HEK293 (cell line): ENCODE measurements around the gene PI4KB.

Experiments
- ATF2 ChIP-seq: fragments of 450-650 bp; formaldehyde crosslinking; IDR thresholded peaks from 2 replicates; pipeline ENCODE4 v1.5.1; 2016; ENCODE audit warnings: missing biosample characterization, missing genetic modification characterization, low read depth
- INSM2 ChIP-seq: fragments of 450-650 bp; formaldehyde crosslinking; IDR thresholded peaks from 2 replicates; pipeline ENCODE4 v1.5.1; 2016; ENCODE audit warnings: missing biosample characterization, missing genetic modification characterization
- KLF1 ChIP-seq: fragments of 450-650 bp; formaldehyde crosslinking; IDR thresholded peaks from 2 replicates; pipeline ENCODE4 v1.5.1; 2016; ENCODE audit warnings: missing biosample characterization, missing genetic modification characterization
- KLF17 ChIP-seq: fragments of 450-650 bp; formaldehyde crosslinking; IDR thresholded peaks from 2 replicates; pipeline ENCODE4 v1.5.1; 2016; ENCODE audit warnings: missing biosample characterization, missing genetic modification characterization
- SCRT2 ChIP-seq: fragments of 450-650 bp; formaldehyde crosslinking; IDR thresholded peaks from 2 replicates; pipeline ENCODE4 v1.5.1; 2016; ENCODE audit warnings: missing biosample characterization, missing genetic modification characterization
- SP2 ChIP-seq: fragments of 450-650 bp; formaldehyde crosslinking; IDR thresholded peaks from 2 replicates; pipeline ENCODE4 v1.5.1; 2016; ENCODE audit warnings: missing biosample characterization, missing genetic modification characterization
- ZBTB21 ChIP-seq: fragments of 450-650 bp; formaldehyde crosslinking; IDR thresholded peaks from 2 replicates; pipeline ENCODE4 v1.5.1; 2017; ENCODE audit warnings: missing biosample characterization, missing genetic modification characterization
- ZEB2 ChIP-seq: fragments of 450-650 bp; formaldehyde crosslinking; IDR thresholded peaks from 2 replicates; pipeline ENCODE4 v1.5.1; 2016; ENCODE audit warnings: missing biosample characterization, missing genetic modification characterization
- ZNF174 ChIP-seq: fragments of 450-650 bp; formaldehyde crosslinking; IDR thresholded peaks from 2 replicates; pipeline ENCODE4 v1.5.0; 2017; ENCODE audit warnings: missing biosample characterization, mild to moderate bottlenecking, missing genetic modification characterization
- ZNF184 ChIP-seq: fragments of 450-650 bp; IDR thresholded peaks from 2 replicates; pipeline ENCODE4 v1.5.1; 2018; ENCODE audit warnings: missing biosample characterization, mild to moderate bottlenecking, missing genetic modification characterization
- ZNF19 ChIP-seq: fragments of 450-650 bp; formaldehyde crosslinking; IDR thresholded peaks from 2 replicates; pipeline ENCODE4; 2016; ENCODE audit warnings: missing biosample characterization, missing genetic modification characterization, low read depth
- ZNF221 ChIP-seq: fragments of 450-650 bp; formaldehyde crosslinking; IDR thresholded peaks from 2 replicates; pipeline ENCODE4 v1.5.1; 2017; ENCODE audit warnings: missing biosample characterization, missing genetic modification characterization, borderline replicate concordance
- ZNF362 ChIP-seq: fragments of 450-650 bp; formaldehyde crosslinking; IDR thresholded peaks from 2 replicates; pipeline ENCODE4 v1.5.1; 2016; ENCODE audit warnings: missing biosample characterization, missing genetic modification characterization
- ZNF391 ChIP-seq: fragments of 450-650 bp; formaldehyde crosslinking; IDR thresholded peaks from 2 replicates; pipeline ENCODE4 v1.5.1; 2016; ENCODE audit warnings: low read depth, missing biosample characterization, missing genetic modification characterization, borderline replicate concordance
- ZNF514 ChIP-seq: fragments of 450-650 bp; formaldehyde crosslinking; IDR thresholded peaks from 2 replicates; pipeline ENCODE4 v1.5.1; 2016; ENCODE audit warnings: missing biosample characterization, missing genetic modification characterization
- ZNF530 ChIP-seq: fragments of 450-650 bp; formaldehyde crosslinking; IDR thresholded peaks from 2 replicates; pipeline ENCODE4 v1.5.1; 2016; ENCODE audit warnings: low read depth, missing biosample characterization, missing genetic modification characterization
- ZNF558 ChIP-seq: fragments of 450-650 bp; formaldehyde crosslinking; IDR thresholded peaks from 2 replicates; pipeline ENCODE4 v1.5.1; 2016; ENCODE audit warnings: missing biosample characterization, missing genetic modification characterization
- ZNF580 ChIP-seq: fragments of 450-650 bp; formaldehyde crosslinking; IDR thresholded peaks from 2 replicates; pipeline ENCODE4 v1.5.1; 2016; ENCODE audit warnings: missing biosample characterization, missing genetic modification characterization
- ZNF585B ChIP-seq: fragments of 450-650 bp; formaldehyde crosslinking; IDR thresholded peaks from 2 replicates; pipeline ENCODE4 v1.5.1; 2016; ENCODE audit warnings: missing biosample characterization, missing genetic modification characterization
- ZNF624 ChIP-seq: fragments of 450-650 bp; formaldehyde crosslinking; IDR thresholded peaks from 2 replicates; pipeline ENCODE4 v1.5.1; 2017; ENCODE audit warnings: missing biosample characterization, missing genetic modification characterization
- ZNF629 ChIP-seq: fragments of 450-650 bp; formaldehyde crosslinking; IDR thresholded peaks from 2 replicates; pipeline ENCODE4 v1.5.1; 2017; ENCODE audit warnings: missing biosample characterization, missing genetic modification characterization
- ZNF660 ChIP-seq: fragments of 450-650 bp; IDR thresholded peaks from 2 replicates; pipeline ENCODE4 v1.5.1; 2018; ENCODE audit warnings: missing biosample characterization, mild to moderate bottlenecking, missing genetic modification characterization
- ZNF777 ChIP-seq: fragments of 450-650 bp; formaldehyde crosslinking; IDR thresholded peaks from 2 replicates; pipeline ENCODE4 v1.5.1; 2017; ENCODE audit warnings: missing biosample characterization, missing genetic modification characterization, borderline replicate concordance
- ZNF830 ChIP-seq: fragments of 450-650 bp; IDR thresholded peaks from 2 replicates; pipeline ENCODE4 v1.5.0; 2018; ENCODE audit warnings: missing biosample characterization, missing genetic modification characterization, low read depth, mild to moderate bottlenecking, moderate library complexity
- ZNF837 ChIP-seq: fragments of 450-650 bp; formaldehyde crosslinking; IDR thresholded peaks from 2 replicates; pipeline ENCODE4 v1.5.1; 2016; ENCODE audit warnings: missing biosample characterization, missing genetic modification characterization
- ZSCAN18 ChIP-seq: fragments of 450-650 bp; formaldehyde crosslinking; IDR thresholded peaks from 2 replicates; pipeline ENCODE4 v1.5.1; 2016; ENCODE audit warnings: missing biosample characterization, missing genetic modification characterization
- ZXDB ChIP-seq: fragments of 450-650 bp; formaldehyde crosslinking; IDR thresholded peaks from 2 replicates; pipeline ENCODE4 v1.5.1; 2016; ENCODE audit warnings: missing biosample characterization, missing genetic modification characterization
- TF ChIP-seq, protein P1 (sequence below): fragments of 450-650 bp; formaldehyde crosslinking; IDR thresholded peaks from 2 replicates; pipeline ENCODE4 v1.5.1; 2016; ENCODE audit warnings: missing biosample characterization, missing genetic modification characterization
- TF ChIP-seq, protein P2 (sequence below): fragments of 450-650 bp; formaldehyde crosslinking; IDR thresholded peaks from 2 replicates; pipeline ENCODE4 v1.5.1; 2016; ENCODE audit warnings: missing biosample characterization, missing genetic modification characterization

Gene PI4KB

DNA sequence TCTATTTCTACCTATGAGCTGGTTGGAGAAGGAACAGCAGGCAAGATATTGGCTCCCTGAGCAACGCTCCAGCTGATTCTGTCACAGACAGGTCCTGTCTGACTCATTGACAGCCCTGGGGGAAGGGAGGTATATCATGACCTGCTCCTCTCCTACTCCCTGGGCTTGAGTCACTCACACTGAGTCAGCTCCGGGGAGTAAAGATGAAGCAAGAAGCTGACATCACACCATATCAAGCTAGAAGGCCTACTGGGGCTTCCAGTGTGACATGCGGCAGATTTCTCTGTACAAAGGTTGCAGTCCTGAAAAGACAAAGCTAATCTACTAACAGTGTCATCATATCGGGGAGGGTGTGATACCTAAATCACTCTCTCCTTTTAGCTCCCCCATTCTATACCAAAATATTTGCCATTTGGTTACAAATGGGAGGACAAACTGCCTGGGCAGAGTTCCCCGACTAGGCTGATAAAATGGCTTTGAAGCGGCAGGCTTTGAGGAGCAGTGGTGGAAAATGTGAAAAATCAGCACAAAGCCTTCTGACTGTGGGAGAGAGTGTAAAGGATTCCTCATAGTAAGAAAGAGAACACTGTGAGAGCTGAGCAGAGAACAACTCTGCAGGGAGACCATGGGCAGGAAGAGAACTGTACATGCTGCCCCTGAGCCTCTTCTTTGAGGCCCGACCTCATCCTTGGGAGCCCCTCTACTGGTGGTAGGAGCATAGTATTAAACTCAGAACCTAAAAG, 15.5 kb downstream of the PI4KB start (continued):
- TF ChIP-seq ZNF830 (tag by site-specific recombination) (no peak), ZNF660 (tag by site-specific recombination) (peak; percentile 96), KLF17 (tag by site-specific recombination) (peak; percentile 97), ZNF184 (tag by site-specific recombination) (peak; percentile 83), ZSCAN18 (tag by site-specific recombination) (no peak), ZNF19 (tag by site-specific recombination) (no peak), ZNF624 (no peak), SCRT2 (tag by site-specific recombination) (peak; percentile 62; the same call in 1 of the 2 replicates), SP2 (0 out of 2 replicates have a peak, but pooled peaks have one; percentile 14), ZBTB21 (tag by site-specific recombination) (peak; percentile 96), ZNF514 (no peak), ZEB2 (tag by site-specific recombination) (peak; percentile 95), ZNF530 (tag by site-specific recombination) (0 out of 2 replicates have a peak, but pooled peaks have one; percentile 20), ZNF558 (tag by site-specific recombination) (peak; percentile 86; the same call in 1 of the 2 replicates), ATF2 (tag by site-specific recombination) (peak; percentile 79), ZNF580 (tag by site-specific recombination) (no peak), ZXDB (peak; percentile 66), ZNF629 (tag by site-specific recombination) (peak; percentile 99), ZNF585B (tag by site-specific recombination) (no peak), KLF1 (tag by site-specific recombination) (0 out of 2 replicates have a peak, but pooled peaks have one; percentile 30), INSM2 (peak; percentile 81), ZNF391 (tag by site-specific recombination) (0 out of 2 replicates have a peak, but pooled peaks have one; percentile 37), ZNF174 (tag by site-specific recombination) (no peak), ZNF837 (no peak), ZNF362 (tag by site-specific recombination) (no peak), ZNF777 (tag by site-specific recombination) (no peak), ZNF221 (no peak)
- TF ChIP-seq, protein P1, sequence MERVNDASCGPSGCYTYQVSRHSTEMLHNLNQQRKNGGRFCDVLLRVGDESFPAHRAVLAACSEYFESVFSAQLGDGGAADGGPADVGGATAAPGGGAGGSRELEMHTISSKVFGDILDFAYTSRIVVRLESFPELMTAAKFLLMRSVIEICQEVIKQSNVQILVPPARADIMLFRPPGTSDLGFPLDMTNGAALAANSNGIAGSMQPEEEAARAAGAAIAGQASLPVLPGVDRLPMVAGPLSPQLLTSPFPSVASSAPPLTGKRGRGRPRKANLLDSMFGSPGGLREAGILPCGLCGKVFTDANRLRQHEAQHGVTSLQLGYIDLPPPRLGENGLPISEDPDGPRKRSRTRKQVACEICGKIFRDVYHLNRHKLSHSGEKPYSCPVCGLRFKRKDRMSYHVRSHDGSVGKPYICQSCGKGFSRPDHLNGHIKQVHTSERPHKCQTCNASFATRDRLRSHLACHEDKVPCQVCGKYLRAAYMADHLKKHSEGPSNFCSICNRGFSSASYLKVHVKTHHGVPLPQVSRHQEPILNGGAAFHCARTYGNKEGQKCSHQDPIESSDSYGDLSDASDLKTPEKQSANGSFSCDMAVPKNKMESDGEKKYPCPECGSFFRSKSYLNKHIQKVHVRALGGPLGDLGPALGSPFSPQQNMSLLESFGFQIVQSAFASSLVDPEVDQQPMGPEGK (tag by site-specific recombination) = peak; percentile 77
- TF ChIP-seq, protein P2, sequence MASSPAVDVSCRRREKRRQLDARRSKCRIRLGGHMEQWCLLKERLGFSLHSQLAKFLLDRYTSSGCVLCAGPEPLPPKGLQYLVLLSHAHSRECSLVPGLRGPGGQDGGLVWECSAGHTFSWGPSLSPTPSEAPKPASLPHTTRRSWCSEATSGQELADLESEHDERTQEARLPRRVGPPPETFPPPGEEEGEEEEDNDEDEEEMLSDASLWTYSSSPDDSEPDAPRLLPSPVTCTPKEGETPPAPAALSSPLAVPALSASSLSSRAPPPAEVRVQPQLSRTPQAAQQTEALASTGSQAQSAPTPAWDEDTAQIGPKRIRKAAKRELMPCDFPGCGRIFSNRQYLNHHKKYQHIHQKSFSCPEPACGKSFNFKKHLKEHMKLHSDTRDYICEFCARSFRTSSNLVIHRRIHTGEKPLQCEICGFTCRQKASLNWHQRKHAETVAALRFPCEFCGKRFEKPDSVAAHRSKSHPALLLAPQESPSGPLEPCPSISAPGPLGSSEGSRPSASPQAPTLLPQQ (tag by site-specific recombination) = peak; percentile 88
